H1 (cell line): ENCODE results near the gene ADD2. TPM values are rescaled to one million over a fixed set of nuclear protein-coding genes. Genes with fewer than 3 reads are reported as not detected.

Source experiments
- CTCF ChIA-PET: fragments of 300-600 bp; sonication (Branson Sonifier 250); formaldehyde crosslinking; loops from one replicate; lab custom pipeline; 2021; ENCODE audit not compliant: partially characterized antibody; lab: Charles Lee
- POLR2A ChIA-PET: fragments of 300-600 bp; sonication (Branson Sonifier 250); formaldehyde crosslinking; loops from one replicate; lab custom pipeline; 2021; ENCODE audit warnings: inconsistent platforms; ENCODE audit not compliant: partially characterized antibody; lab: Charles Lee
- DNase-seq, 2 experiments: peaks; one replicate each; pipeline versions ENCODE4 v3.0.0 to v3.0.0-alpha.2; 2010 to 2022; ENCODE audit warnings: low spot score in 2 of 2, low read depth in 1 of 2, mixed read lengths in 1 of 2
- FAIRE-seq: peaks from 2 replicates; lab custom pipeline; 2011; peaks lifted over from hg19 to GRCh38; lab: Jason Lieb, UNC
- H2AFZ ChIP-seq: 2 replicates; pipeline ENCODE4 v1.8.1; 2012; ENCODE audit warnings: low read length, inconsistent platforms
- H2AK5ac ChIP-seq: 2 replicates; pipeline ENCODE4 v1.6.1; 2013; ENCODE audit warnings: low read depth, low read length
- H2BK120ac ChIP-seq: replicated peaks from 2 replicates; pipeline ENCODE3; 2013; ENCODE audit warnings: low read depth, low read length, inconsistent platforms
- H2BK12ac ChIP-seq: 2 replicates; pipeline ENCODE4 v1.6.1; 2013; ENCODE audit warnings: low read depth, low read length
- H2BK15ac ChIP-seq: 2 replicates; pipeline ENCODE4 v1.6.1; 2013; ENCODE audit warnings: low read length
- H2BK20ac ChIP-seq: 2 replicates; pipeline ENCODE4 v1.6.1; 2013; ENCODE audit warnings: low read length
- H2BK5ac ChIP-seq: 2 replicates; pipeline ENCODE4 v1.6.1; 2013; ENCODE audit warnings: low read depth, low read length
- H3K14ac ChIP-seq: 2 replicates; pipeline ENCODE4 v1.6.1; 2013; ENCODE audit warnings: inconsistent platforms; ENCODE audit not compliant: insufficient read length
- H3K18ac ChIP-seq: 2 replicates; pipeline ENCODE4 v1.6.1; 2013; ENCODE audit warnings: low read length; ENCODE audit errors: extremely low read depth
- H3K23ac ChIP-seq: 2 replicates; pipeline ENCODE4 v1.6.1; 2013; ENCODE audit warnings: inconsistent platforms; ENCODE audit not compliant: insufficient read length
- H3K23me2 ChIP-seq: 2 replicates; pipeline ENCODE4 v1.6.1; 2013; ENCODE audit warnings: low read depth, low read length
- H3K27ac ChIP-seq: 2 replicates; pipeline ENCODE4 v1.6.1; 2011; ENCODE audit warnings: low read depth, low read length, inconsistent platforms
- H3K27me3 ChIP-seq, 4 experiments: replicated peaks in 1 of 4; 1 replicate in 1 of 4; 2 replicates in 3 of 4; pipeline versions ENCODE4 v1.6.1 to v1.8.1; 2011 to 2013; ENCODE audit warnings: low read length in 3 of 4, mild to moderate bottlenecking in 3 of 4, inconsistent platforms in 2 of 4, mixed read lengths in 2 of 4, moderate library complexity in 1 of 4; ENCODE audit not compliant: control insufficient read depth in 3 of 4, insufficient read depth in 3 of 4; ENCODE audit errors: extremely low read depth in 1 of 4
- H3K36me3 ChIP-seq, 4 experiments: 2 replicates each; pipeline versions ENCODE4 v1.6.1 to v1.8.1; 2011 to 2013; ENCODE audit warnings: mild to moderate bottlenecking in 4 of 4, low read length in 3 of 4, moderate library complexity in 2 of 4, control low read depth in 1 of 4, inconsistent platforms in 1 of 4; ENCODE audit not compliant: insufficient read depth in 4 of 4, control insufficient read depth in 2 of 4
- H3K4ac ChIP-seq: replicated peaks from 2 replicates; pipeline ENCODE3; 2013; ENCODE audit warnings: low read length, low read depth, mixed read lengths, inconsistent platforms; ENCODE audit not compliant: insufficient read length
- H3K4me1 ChIP-seq, 4 experiments: replicated peaks in 1 of 4; 1 replicate in 1 of 4; 2 replicates in 3 of 4; pipeline versions ENCODE4 v1.6.1 to v1.8.1; 2011 to 2013; ENCODE audit warnings: low read length in 3 of 4, inconsistent platforms in 2 of 4, mixed read lengths in 1 of 4; ENCODE audit not compliant: insufficient read depth in 4 of 4, control insufficient read depth in 3 of 4
- H3K4me2 ChIP-seq, 2 experiments: 2 replicates each; pipeline versions ENCODE4 v1.6.1 to v1.8.1; 2011 to 2013; ENCODE audit warnings: low read depth in 2 of 2, low read length in 2 of 2, control low read depth in 1 of 2, inconsistent platforms in 1 of 2, mild to moderate bottlenecking in 1 of 2; ENCODE audit not compliant: insufficient read depth in 1 of 2
- H3K4me3 ChIP-seq, 4 experiments: fragments of 200-600, 300-600 bp in 1 of 4; sonication (generic), shearing (Covaris generic), sonication (Bioruptor Twin) in 1 of 4; 2 replicates each; pipeline versions ENCODE4 v1.5.1 to v1.8.1; 2011 to 2016; ENCODE audit warnings: low read length in 4 of 4, low read depth in 3 of 4, control low read depth in 2 of 4, inconsistent platforms in 2 of 4, mild to moderate bottlenecking in 2 of 4, mixed read lengths in 1 of 4, moderate library complexity in 1 of 4; ENCODE audit not compliant: insufficient read depth in 2 of 4; ENCODE audit errors: extremely low read depth in 1 of 4
- H3K56ac ChIP-seq: replicated peaks from 2 replicates; pipeline ENCODE3; 2013; ENCODE audit warnings: low read depth, mild to moderate bottlenecking, mixed read lengths, low read length, inconsistent platforms; ENCODE audit not compliant: insufficient read length
- H3K79me1 ChIP-seq: 2 replicates; pipeline ENCODE4 v1.6.1; 2013; ENCODE audit warnings: low read depth, low read length, control low read depth
- H3K79me2 ChIP-seq, 2 experiments: 2 replicates each; pipeline versions ENCODE4 v1.6.1 to v1.8.1; 2012 to 2013; ENCODE audit warnings: low read length in 2 of 2, mild to moderate bottlenecking in 2 of 2, inconsistent platforms in 1 of 2; ENCODE audit not compliant: insufficient read depth in 2 of 2, control insufficient read depth in 1 of 2
- H3K9ac ChIP-seq, 4 experiments: replicated peaks in 1 of 4; 1 replicate in 1 of 4; 2 replicates in 3 of 4; pipeline versions ENCODE4 v1.6.1 to v1.8.1; 2011 to 2013; ENCODE audit warnings: low read depth in 3 of 4, low read length in 3 of 4, control low read depth in 2 of 4, mild to moderate bottlenecking in 2 of 4, moderate library complexity in 2 of 4, inconsistent platforms in 1 of 4; ENCODE audit errors: extremely low read depth in 1 of 4
- H3K9me3 ChIP-seq, 2 experiments: 2 replicates each; pipeline versions ENCODE4 v1.6.1 to v1.8.1; 2012 to 2013; ENCODE audit warnings: mild to moderate bottlenecking in 2 of 2, moderate library complexity in 2 of 2, control low read depth in 1 of 2, inconsistent platforms in 1 of 2, low read depth in 1 of 2, low read length in 1 of 2, mixed read lengths in 1 of 2; ENCODE audit not compliant: insufficient read depth in 2 of 2
- H4K20me1 ChIP-seq, 2 experiments: replicated peaks in 1 of 2; 2 replicates each; pipeline versions ENCODE3 to v1.8.1; 2011 to 2013; ENCODE audit warnings: inconsistent platforms in 2 of 2, low read length in 2 of 2, mild to moderate bottlenecking in 1 of 2; ENCODE audit not compliant: insufficient read depth in 2 of 2, control insufficient read depth in 1 of 2
- H4K5ac ChIP-seq: 2 replicates; pipeline ENCODE4 v1.6.1; 2013; ENCODE audit warnings: low read length, low read depth, mixed read lengths, inconsistent platforms; ENCODE audit not compliant: insufficient read length
- H4K8ac ChIP-seq: 2 replicates; pipeline ENCODE4 v1.8.0; 2013; ENCODE audit warnings: mild to moderate bottlenecking, moderate library complexity, low read length, inconsistent platforms; ENCODE audit not compliant: insufficient read depth; ENCODE audit errors: extremely low read depth
- H4K91ac ChIP-seq: replicated peaks from 2 replicates; pipeline ENCODE3; 2013; ENCODE audit warnings: low read length, mixed read lengths, inconsistent platforms; ENCODE audit not compliant: insufficient read length
- ATF2 ChIP-seq: IDR thresholded peaks from 2 replicates; pipeline ENCODE4 v1.6.1; 2012; ENCODE audit warnings: low read length, inconsistent platforms
- CTBP2 ChIP-seq: IDR thresholded peaks from 2 replicates; pipeline ENCODE4 v1.7.0; 2011; ENCODE audit warnings: borderline replicate concordance, mild to moderate bottlenecking, moderate library complexity, mixed read lengths, low read length; ENCODE audit not compliant: insufficient read depth, insufficient read length
- EGR1 ChIP-seq: IDR thresholded peaks from 2 replicates; pipeline ENCODE4 v1.6.1; 2011; ENCODE audit warnings: low read depth, low read length, borderline replicate concordance
- EZH2 ChIP-seq: fragments of 200-600 bp; sonication (generic); IDR thresholded peaks from 2 replicates; pipeline ENCODE4 v1.7.1; 2012; ENCODE audit warnings: low read depth, mild to moderate bottlenecking, moderate library complexity, low read length, inconsistent platforms; ENCODE audit not compliant: severe bottlenecking
- JUND ChIP-seq: IDR thresholded peaks from 2 replicates; pipeline ENCODE4 v1.6.1; 2011; ENCODE audit warnings: mild to moderate bottlenecking, improper control_type of control experiment, low read length
- NANOG ChIP-seq: IDR thresholded peaks from 2 replicates; pipeline ENCODE4 v1.6.1; 2011; ENCODE audit warnings: low read length, low read depth, mild to moderate bottlenecking, inconsistent platforms; ENCODE audit not compliant: insufficient read depth, poor library complexity, severe bottlenecking
- NRF1 ChIP-seq: IDR thresholded peaks from 2 replicates; pipeline ENCODE4 v1.6.1; 2011; ENCODE audit warnings: mild to moderate bottlenecking, low read depth, low read length, improper control_type of control experiment
- TBP ChIP-seq: IDR thresholded peaks from 2 replicates; pipeline ENCODE4 v1.6.1; 2011; ENCODE audit warnings: low read depth, low read length, improper control_type of control experiment
- YY1 ChIP-seq: IDR thresholded peaks from 2 replicates; pipeline ENCODE4 v1.6.1; 2011; ENCODE audit warnings: low read depth, mild to moderate bottlenecking, low read length
- WGBS, 2 experiments: shearing (Covaris generic) in 1 of 2; methylation state at CpG; one replicate each; pipeline versions ENCODE4 v1.1.6 to v1.1.7; 2013 to 2015; ENCODE audit warnings: low lambda C conversion rate in 2 of 2, mixed read lengths in 2 of 2, inconsistent platforms in 1 of 2, low coverage in 1 of 2, missing lambda C conversion rate in 1 of 2; ENCODE audit not compliant: insufficient replicate concordance in 2 of 2, insufficient coverage in 1 of 2, insufficient read length in 1 of 2; ENCODE audit errors: extremely low coverage in 1 of 2, missing lambda C conversion rate in 1 of 2; 5-methylcytosine and 5-hydroxymethylcytosine counted together
- polyA plus RNA-seq, 7 experiments: library from polyadenylated mRNA; depleted of rRNA in 3 of 7; stranded (reverse) in 5 of 7; unstranded in 2 of 7; fragments of >200 nt in 5 of 7; fragments of 200-250 nt in 2 of 7; gene quantifications; 1 replicate in 5 of 7; 2 replicates in 1 of 7; 4 replicates in 1 of 7; pipeline versions ENCODE4 v1.2.1 to v1.2.3, GENCODE V29; 2011 to 2013; ENCODE audit warnings: missing spikeins in 2 of 7, mixed read lengths in 2 of 7
- total RNA-seq: library from RNA; stranded (reverse); fragmentation: NEBNext Ultra II Directional; extraction: Animal tissue kit (Norgen Biotek cat#: 25700); gene quantifications from 2 replicates; pipeline ENCODE4 v1.2.1, GENCODE V29; 2021

The ADD2 gene
- total and polyA plus RNA-seq, 2 of the 8 experiments (the other 6 are each of a cell fraction or from before 2014, with no cell fraction given): 58.5 to 170 TPM

GRCh38 chr2:70716131-70716743 lies 51.8 kb downstream of the ADD2 start:
- WGBS, 2 experiments: 81% methylated on average over 7 of the region's 7 CpGs; no CpG with 5 or more reads in 1 of the 2 experiments
- TF ChIP-seq NRF1: no peak
- no peak for TF ChIP-seq ATF2
- no peak for TF ChIP-seq EZH2
- no peak for TF ChIP-seq EGR1
- no peak for TF ChIP-seq TBP
- TF ChIP-seq YY1: no peak
- TF ChIP-seq JUND: no peak
- TF ChIP-seq CTBP2: no peak
- no peak for TF ChIP-seq NANOG

More at GRCh38 chr2:70716131-70716743, 51.8 kb downstream of the ADD2 start:
- Histone ChIP-seq H2BK20ac (no peak overlapping the region), H4K91ac (no peak overlapping the region), H4K5ac (no peak overlapping the region), H3K79me1 (peaks cover 23% of the 10 kb centered on the region), H4K8ac (no peak overlapping the region), H2AK5ac (no peak overlapping the region), H3K9ac (no peak overlapping the region; a peak in 1 of 7 replicates), H3K14ac (no peak overlapping the region), H3K56ac (no peak overlapping the region), H3K23ac (no peak overlapping the region), H3K4me1 (peaks cover 0 to 45% (median 20%) of the 10 kb centered on the region in 4 experiments; a peak in 6 of 7 replicates), H3K4me2 (no peak overlapping the region), H2BK12ac (no peak overlapping the region), H3K23me2 (no peaks in the 10 kb centered on the region), H3K27ac (no peak overlapping the region), H2AFZ (no peak overlapping the region), H3K4me3 (no peak overlapping the region), H2BK120ac (no peak overlapping the region), H3K4ac (no peak overlapping the region), H3K36me3 (peaks cover 0 to 14% (median 5%) of the 10 kb centered on the region in 4 experiments; a peak in 6 of 8 replicates), H2BK15ac (no peak overlapping the region; the same call in 1 of the 2 replicates), H4K20me1 (peaks cover 15 to 24% of the 10 kb centered on the region in 2 experiments), H3K18ac (no peak overlapping the region; the same call in 1 of the 2 replicates), H2BK5ac (no peak overlapping the region; the same call in 1 of the 2 replicates), H3K79me2 (peaks cover 6 to 93% of the 10 kb centered on the region in 2 experiments; a peak in 3 of 4 replicates), H3K9me3 (no peaks in the 10 kb centered on the region), H3K27me3 (no peaks in the 10 kb centered on the region)
- ChIA-PET POLR2A (interaction anchor here (1.3 to 1.5 kb wide), 3 partner anchors 10 to 52 kb away, joined by 4 to 5 read pairs (median 4); partner anchors contain the start of gene ADD2), CTCF (interaction anchor here (0.9 to 2.6 kb wide), 10 partner anchors 20 to 267 kb away, joined by 3 to 10 read pairs (median 3); partner anchors contain the start of gene ADD2)
- FAIRE-seq (no peak), DNase-seq (peak in 1 of 2 experiments; percentile 46)
